ENCODE results near the gene FDXR.

GRCh38 chr17:74836191-74836590, 36.6 kb downstream of the FDXR start:
- TF ChIP-seq CTCF (IDR thresholded peaks at IDR 0.05; ENCODE audit: low read length) (no peak), EZH2 (optimal IDR thresholded peaks at IDR 0.05; ENCODE audit: low read depth, low read length) (no peak), EZH2phosphoT487 (IDR thresholded peaks at IDR 0.05; ENCODE audit: low read length) (no peak)

Data from MM.1S (cell line).